OCI-LY1 (cell line): ENCODE data around the gene DCST2.

Experiments used
- CTCF ChIP-seq: fragments of 200-600 bp; sonication (generic), shearing (Covaris generic); IDR thresholded peaks from 2 replicates; pipeline ENCODE4 v1.5.1; 2017; ENCODE audit warnings: mild to moderate bottlenecking, antibody characterized with exemption, low read length, moderate library complexity, mixed read lengths
- EZH2 ChIP-seq: fragments of 200-600 bp; sonication (generic), shearing (Covaris generic); IDR thresholded peaks from 2 replicates; pipeline ENCODE4 v1.8.0; 2017; ENCODE audit warnings: borderline replicate concordance, mixed run types, mild to moderate bottlenecking, antibody characterized with exemption, low read length, moderate library complexity, mixed read lengths

GRCh38 chr1:155077758-155078445, 44.3 kb upstream of the DCST2 start:
- no peak for TF ChIP-seq CTCF
- no peak for TF ChIP-seq EZH2
